IMR-90 (cell line): ENCODE data around the gene CPT1A.

Experiments
- CEBPB ChIP-seq: IDR thresholded peaks from 2 replicates; pipeline ENCODE4 v1.6.1; 2012; ENCODE audit warnings: low read depth, low read length, improper control_type of control experiment
- CHD1 ChIP-seq: IDR thresholded peaks from 2 replicates; pipeline ENCODE4 v1.6.1; 2012; ENCODE audit warnings: low read depth, low read length, improper control_type of control experiment
- MAFK ChIP-seq: IDR thresholded peaks from 2 replicates; pipeline ENCODE4 v1.6.1; 2012; ENCODE audit warnings: low read depth, low read length, improper control_type of control experiment
- MAZ ChIP-seq: IDR thresholded peaks from 2 replicates; pipeline ENCODE4 v1.6.1; 2012; ENCODE audit warnings: low read depth, mild to moderate bottlenecking, low read length, improper control_type of control experiment, moderate library complexity, borderline replicate concordance
- MXI1 ChIP-seq: IDR thresholded peaks from 2 replicates; pipeline ENCODE4 v1.6.1; 2012; ENCODE audit warnings: low read depth, mild to moderate bottlenecking, low read length, moderate library complexity, borderline replicate concordance
- POLR2A ChIP-seq: IDR thresholded peaks from 2 replicates; pipeline ENCODE4 v1.6.1; 2012; ENCODE audit warnings: mild to moderate bottlenecking, low read depth, low read length
- RAD21 ChIP-seq: IDR thresholded peaks from 2 replicates; pipeline ENCODE4 v1.6.1; 2012; ENCODE audit warnings: low read length, improper control_type of control experiment
- SMC3 ChIP-seq: fragments of 150-350 bp; IDR thresholded peaks from 2 replicates; pipeline ENCODE4 v1.6.1; 2016; ENCODE audit warnings: low read depth, mild to moderate bottlenecking, antibody characterized with exemption, low read length, moderate library complexity
- TF ChIP-seq, protein P1 (sequence below): conservative IDR thresholded peaks from 2 replicates; pipeline ENCODE4 v1.5.1; 2012; ENCODE audit warnings: mild to moderate bottlenecking, low read depth, low read length, improper control_type of control experiment
- TF ChIP-seq, protein P2 (sequence below): fragments of 150-350 bp; IDR thresholded peaks from 2 replicates; pipeline ENCODE4 v1.6.1; 2017; ENCODE audit warnings: mild to moderate bottlenecking, antibody characterized with exemption, low read length, low read depth

DNA sequence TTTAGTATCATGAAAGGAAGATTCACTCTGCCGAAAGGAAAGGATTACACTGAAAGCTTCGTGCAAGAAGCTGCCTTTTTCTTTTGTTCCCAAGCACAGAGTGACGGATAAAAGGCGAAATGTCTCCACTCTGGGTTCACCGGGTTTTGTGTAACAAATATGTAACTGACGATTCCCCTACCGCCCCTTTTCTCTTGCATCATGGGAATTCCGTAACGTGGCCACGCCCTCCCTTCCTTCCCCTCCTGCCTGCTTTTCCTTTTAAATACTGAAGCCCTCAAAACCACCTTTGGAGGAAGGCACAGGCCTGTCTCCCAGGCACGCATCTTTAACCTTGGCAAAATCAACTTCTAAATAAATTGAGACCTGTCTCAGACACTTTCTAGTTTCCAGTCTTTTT is 74.0 kb downstream of the CPT1A start:
- TF ChIP-seq, protein P1, sequence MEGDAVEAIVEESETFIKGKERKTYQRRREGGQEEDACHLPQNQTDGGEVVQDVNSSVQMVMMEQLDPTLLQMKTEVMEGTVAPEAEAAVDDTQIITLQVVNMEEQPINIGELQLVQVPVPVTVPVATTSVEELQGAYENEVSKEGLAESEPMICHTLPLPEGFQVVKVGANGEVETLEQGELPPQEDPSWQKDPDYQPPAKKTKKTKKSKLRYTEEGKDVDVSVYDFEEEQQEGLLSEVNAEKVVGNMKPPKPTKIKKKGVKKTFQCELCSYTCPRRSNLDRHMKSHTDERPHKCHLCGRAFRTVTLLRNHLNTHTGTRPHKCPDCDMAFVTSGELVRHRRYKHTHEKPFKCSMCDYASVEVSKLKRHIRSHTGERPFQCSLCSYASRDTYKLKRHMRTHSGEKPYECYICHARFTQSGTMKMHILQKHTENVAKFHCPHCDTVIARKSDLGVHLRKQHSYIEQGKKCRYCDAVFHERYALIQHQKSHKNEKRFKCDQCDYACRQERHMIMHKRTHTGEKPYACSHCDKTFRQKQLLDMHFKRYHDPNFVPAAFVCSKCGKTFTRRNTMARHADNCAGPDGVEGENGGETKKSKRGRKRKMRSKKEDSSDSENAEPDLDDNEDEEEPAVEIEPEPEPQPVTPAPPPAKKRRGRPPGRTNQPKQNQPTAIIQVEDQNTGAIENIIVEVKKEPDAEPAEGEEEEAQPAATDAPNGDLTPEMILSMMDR = no peak
- TF ChIP-seq, protein P2, sequence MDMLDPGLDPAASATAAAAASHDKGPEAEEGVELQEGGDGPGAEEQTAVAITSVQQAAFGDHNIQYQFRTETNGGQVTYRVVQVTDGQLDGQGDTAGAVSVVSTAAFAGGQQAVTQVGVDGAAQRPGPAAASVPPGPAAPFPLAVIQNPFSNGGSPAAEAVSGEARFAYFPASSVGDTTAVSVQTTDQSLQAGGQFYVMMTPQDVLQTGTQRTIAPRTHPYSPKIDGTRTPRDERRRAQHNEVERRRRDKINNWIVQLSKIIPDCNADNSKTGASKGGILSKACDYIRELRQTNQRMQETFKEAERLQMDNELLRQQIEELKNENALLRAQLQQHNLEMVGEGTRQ = no peak
- TF ChIP-seq MXI1 (no peak), POLR2A (no peak), SMC3 (no peak), RAD21 (no peak), MAZ (no peak), CHD1 (no peak), MAFK (no peak), CEBPB (no peak)
